HG03097 (cell line): ENCODE results near the gene MRPS31.
"Not testable (repeated sequence)": the region's sequence is repeated elsewhere in the genome, so short reads cannot be mapped to it uniquely, and the experiment has no call there.

Experiments
- ATAC-seq: cut with Tn5 transposase; IDR thresholded peaks from one replicate; pipeline ENCODE4 v1.9.1; 2021; ENCODE audit not compliant: unreplicated experiment, low FRiP score

The MRPS31 gene

GRCh38 chr13:40790154-40790616 is 19.2 kb upstream of the MRPS31 start:
- no peak for ATAC-seq

GRCh38 chr13:40789275-40790153 is 18.5 kb upstream of the MRPS31 start, which contains the start of gene SLC25A15:
TSS of gene SLC25A15 (plus strand) at chr13:40789611. CDS start at chr13:40793227, 3,616 bp downstream.
- ATAC-seq = peak; percentile 93

DNA sequence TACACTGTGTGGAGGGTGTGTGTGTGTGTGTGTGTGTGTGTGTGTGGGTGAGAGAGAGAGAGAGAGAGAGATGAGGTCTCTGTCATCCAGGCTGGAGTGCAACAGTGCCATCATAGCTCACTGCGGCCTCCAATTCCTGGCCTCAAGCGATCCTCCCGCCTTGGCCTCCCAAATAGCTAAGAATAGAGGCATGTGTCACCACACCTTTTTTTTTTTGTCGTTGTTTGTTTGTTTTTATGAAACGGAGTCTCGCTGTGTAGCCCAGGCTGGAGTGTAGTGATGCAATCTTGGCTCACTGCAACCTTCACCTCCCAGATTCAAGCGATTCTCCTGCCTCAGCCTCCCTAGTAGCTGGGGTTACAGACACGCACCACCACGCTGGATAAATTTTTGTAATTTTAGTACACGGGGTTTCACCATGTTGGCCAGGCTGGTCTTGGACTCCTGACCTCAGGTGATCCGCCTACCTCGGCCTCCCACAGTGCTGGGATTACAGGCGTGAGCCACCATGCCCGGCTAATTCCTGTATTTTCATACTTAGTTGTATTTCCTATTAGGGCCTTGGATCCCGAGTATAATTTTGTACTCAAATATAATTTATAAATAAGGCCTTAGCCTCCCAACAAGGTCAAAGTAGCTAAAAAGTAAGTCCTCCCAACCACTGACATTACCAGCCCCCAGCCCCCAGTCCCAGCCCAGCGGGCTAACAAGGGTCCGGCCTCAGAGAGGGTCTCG is 17.7 kb upstream of the MRPS31 start:
- ATAC-seq = not testable (repeated sequence)

DNA sequence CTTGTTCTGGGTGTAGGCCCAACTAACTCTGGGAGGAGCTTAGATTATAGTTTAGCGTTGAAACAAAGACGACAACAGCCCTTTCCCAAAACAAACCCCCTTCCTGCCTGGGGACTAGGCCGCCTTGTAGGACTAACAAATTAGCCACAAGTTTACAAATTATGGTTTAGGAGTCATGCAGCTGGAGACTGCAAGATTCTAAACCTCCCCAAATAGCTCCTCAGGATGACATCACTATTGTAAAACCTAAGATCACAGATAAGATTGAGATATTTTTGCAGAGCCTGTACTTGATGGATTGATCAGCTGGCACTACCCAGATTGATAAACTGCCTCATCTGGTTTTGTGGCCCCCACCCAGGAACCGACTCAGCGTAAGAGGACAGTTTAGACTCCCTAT is 16.1 kb upstream of the MRPS31 start:
- ATAC-seq = no peak

GRCh38 chr13:40786568-40786996 is 15.6 kb upstream of the MRPS31 start:
- ATAC-seq = no peak

GRCh38 chr13:40784540-40784939 is 13.6 kb upstream of the MRPS31 start:
- no peak for ATAC-seq

DNA sequence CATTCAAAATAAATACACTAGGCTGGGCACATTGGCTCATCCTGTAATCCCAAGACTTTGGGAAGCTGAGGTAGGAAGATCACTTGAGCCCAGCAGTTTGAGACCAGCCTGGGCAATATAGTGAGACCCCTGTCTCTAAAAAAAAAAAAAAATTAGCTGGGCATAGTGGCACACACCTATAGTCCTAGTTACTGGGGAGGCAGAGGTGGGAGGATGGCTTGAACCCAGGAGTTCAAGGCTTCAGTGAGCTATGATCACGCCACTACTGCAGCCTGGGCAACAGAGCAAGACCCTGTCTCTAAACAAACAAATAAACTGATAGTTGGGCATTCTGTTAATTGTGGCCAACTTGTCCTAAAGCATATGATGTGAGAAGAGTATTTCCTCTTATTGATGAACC is 12.0 kb upstream of the MRPS31 start:
- not testable (repeated sequence) for ATAC-seq

GRCh38 chr13:40781717-40782116 is 10.7 kb upstream of the MRPS31 start:
- no peak for ATAC-seq

GRCh38 chr13:40780822-40781401 is 9.9 kb upstream of the MRPS31 start:
- ATAC-seq = no peak

DNA sequence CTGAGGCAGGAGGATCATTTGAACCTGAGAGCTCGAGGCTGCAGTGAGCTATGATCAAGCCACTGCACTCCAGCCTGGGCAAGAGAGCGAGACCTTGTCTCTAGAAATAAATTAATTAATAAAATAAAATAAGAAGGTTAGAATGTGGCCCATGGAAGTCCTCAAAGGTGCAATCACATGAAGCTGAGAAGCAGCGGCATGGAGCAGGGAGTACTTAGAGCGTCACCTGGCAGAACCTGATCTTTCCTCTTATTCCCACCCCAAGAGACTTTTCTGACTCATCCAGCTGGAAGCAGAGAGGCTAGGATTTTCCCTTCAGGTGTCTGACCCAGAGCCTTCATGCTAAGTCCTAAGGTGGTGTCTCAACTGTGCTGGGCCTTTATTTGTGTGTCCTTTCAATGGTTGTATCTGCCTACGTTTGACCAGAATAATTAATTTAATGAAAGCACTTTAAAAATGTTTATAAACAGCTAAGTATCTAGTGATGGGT is 8.9 kb upstream of the MRPS31 start:
- no peak for ATAC-seq

GRCh38 chr13:40779049-40779448 is 8.1 kb upstream of the MRPS31 start:
- no peak for ATAC-seq

GRCh38 chr13:40777809-40778175 is 6.8 kb upstream of the MRPS31 start:
- no peak for ATAC-seq

DNA sequence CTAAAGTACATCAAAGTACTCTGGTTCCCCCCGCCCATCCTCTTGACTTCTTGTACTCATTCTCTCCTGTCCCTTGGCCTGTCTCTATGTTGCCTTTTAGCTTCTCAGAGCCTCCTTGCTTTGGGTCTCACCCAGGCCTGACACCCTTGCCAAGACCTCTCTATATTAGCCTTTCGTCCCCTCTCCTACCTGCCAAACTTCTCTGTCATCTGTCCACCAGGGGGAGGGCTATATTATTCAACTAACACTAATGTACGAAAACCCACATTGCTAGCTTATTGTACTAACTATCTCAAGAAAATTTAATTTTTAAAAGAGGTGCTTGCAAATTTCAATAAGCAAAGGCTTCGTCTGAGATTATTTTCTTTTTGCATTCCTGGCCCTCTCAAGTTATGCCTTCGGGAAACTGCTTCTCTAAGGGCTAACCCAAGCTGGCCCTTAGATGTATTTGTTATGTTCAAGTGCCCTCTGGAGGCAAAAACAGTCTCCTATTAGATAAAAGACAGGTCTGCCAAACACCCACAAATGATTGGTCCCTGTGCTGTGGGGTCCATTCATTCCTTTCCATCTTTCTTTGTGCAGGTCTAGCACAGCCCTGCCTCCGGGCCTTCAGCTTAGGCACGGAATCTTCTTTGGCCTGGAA is 6.3 kb upstream of the MRPS31 start:
- peak; percentile 68 for ATAC-seq

- ATAC-seq = peak; percentile 32
Measured at GRCh38 chr13:40776681-40777165, 5.7 kb upstream of the MRPS31 start.

DNA sequence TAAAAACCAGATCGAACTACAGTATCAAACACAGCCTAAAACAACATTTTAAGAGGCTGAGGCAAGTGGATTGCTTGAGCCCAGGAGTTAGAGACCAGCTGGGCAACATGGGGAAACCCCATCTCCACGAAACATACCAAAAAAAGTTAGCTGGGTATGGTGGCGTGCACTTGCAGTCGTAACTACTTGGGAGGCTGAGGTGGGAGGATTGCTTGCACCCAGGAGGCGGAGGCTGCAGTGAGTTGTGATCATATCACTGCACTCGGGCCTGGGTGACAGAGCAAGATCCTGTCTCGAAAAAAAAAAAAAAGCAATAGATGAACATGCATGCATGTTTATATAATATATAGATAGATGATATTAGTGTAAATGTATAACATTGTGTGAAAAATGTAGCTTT is 5.2 kb upstream of the MRPS31 start:
- no peak for ATAC-seq

- ATAC-seq = no peak
Measured at GRCh38 chr13:40774672-40775071, 3.7 kb upstream of the MRPS31 start.

DNA sequence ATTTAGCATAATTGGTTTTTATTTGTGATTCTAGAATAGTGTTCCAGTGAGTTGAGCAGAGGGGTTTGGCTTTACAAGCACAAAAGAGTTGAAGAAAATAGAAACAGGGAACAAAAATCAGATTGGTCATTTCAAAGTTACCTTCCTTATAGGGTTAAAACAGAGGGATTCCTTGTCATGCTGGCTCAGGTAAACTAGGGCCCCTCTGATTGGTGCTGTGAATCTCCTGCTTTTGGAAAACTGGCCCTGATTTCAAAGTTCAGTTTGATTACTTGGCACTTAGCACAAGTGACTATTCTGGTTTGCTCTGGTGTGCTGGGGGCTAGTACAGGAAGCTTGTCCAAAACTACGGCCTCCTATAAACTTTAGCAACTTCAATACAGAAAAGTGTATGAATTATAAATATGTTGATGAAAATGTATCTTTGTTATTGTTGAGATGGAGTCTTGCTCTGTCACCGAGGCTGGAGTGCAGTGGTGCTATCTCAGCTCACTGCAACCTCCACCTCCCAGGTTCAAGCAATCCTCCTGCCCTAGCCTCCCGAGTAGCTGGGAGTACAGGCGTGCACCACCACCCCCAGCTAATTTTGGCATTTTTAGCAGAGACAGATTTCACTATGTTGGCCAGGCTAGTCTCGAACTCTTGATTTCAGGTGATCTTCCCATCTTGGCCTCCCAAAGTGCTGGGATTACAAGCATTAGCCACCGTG is 1.9 kb upstream of the MRPS31 start:
- ATAC-seq = no peak

DNA sequence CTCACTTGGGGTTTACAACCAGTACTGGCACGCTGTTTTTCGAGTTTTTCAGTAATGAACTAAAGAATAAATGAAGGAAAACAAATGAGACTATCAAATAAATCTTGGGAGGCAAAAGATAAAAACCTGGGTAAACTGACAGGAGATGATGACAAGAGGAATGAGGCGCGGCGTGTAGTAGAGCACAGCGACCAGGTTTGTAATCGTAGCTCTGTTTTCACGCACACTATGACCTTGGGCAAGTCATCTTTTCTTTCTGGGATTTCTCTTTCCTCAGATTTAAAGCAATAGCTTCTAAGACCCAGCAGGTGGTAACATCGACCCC is 419 bp downstream of the MRPS31 start:
- no peak for ATAC-seq

- no peak for ATAC-seq
Measured at GRCh38 chr13:40769970-40770369, 1.0 kb downstream of the MRPS31 start.

DNA sequence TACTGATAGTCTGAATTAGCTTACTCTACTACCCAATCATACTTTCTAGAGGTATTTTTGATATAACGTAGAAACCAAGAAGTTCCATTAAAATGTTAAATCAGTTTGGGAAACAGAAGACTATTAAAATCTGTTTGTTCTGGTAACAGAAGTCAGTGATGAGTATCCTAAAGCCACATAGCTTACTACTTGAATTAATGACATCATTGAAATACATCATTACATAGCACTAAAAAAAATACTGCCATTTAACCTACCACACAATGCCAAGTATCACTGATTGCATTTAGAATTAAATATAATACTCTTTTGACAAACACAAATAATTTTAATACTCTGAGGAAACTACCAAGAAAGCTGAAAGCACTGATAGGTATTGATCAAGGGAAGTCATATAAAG is 5.4 kb downstream of the MRPS31 start:
- ATAC-seq = no peak
